Liver (tissue), 10 donors: ENCODE data around the gene MIB1. TPM values are rescaled to one million over a fixed set of nuclear protein-coding genes. Genes with fewer than 3 reads are reported as not detected.

Experiments used
- DNase-seq: peaks from one replicate; pipeline ENCODE4 v3.0.0-alpha.2; 2017; ENCODE audit warnings: low spot score
- H3K27ac ChIP-seq, 2 donors: one replicate each; pipeline ENCODE4 v1.7.0; 2013; ENCODE audit warnings: inconsistent platforms in 2 of 2, low read length in 2 of 2, control low read depth in 1 of 2, low read depth in 1 of 2, mild to moderate bottlenecking in 1 of 2
- H3K27me3 ChIP-seq, 4 donors: one replicate each; pipeline versions ENCODE4 v1.6.1 to v1.7.0; 2013; ENCODE audit warnings: low read length in 3 of 4, inconsistent platforms in 1 of 4, mild to moderate bottlenecking in 1 of 4, moderate library complexity in 1 of 4; ENCODE audit not compliant: control insufficient read depth in 4 of 4, insufficient read depth in 4 of 4
- H3K36me3 ChIP-seq, 4 donors: one replicate each; pipeline versions ENCODE4 v1.6.1 to v1.7.0; 2013; ENCODE audit warnings: low read length in 3 of 4, mild to moderate bottlenecking in 3 of 4, low read depth in 1 of 4, moderate library complexity in 1 of 4; ENCODE audit not compliant: control insufficient read depth in 4 of 4, insufficient read depth in 3 of 4
- H3K4me1 ChIP-seq, 4 donors: one replicate each; pipeline versions ENCODE4 v1.6.1 to v1.7.0; 2013; ENCODE audit warnings: low read length in 3 of 4, mild to moderate bottlenecking in 3 of 4, moderate library complexity in 1 of 4; ENCODE audit not compliant: control insufficient read depth in 4 of 4, insufficient read depth in 4 of 4
- H3K4me3 ChIP-seq, 3 donors: one replicate each; pipeline versions ENCODE4 v1.6.1 to v1.7.0; 2013; ENCODE audit warnings: low read length in 3 of 3, control low read depth in 1 of 3, low read depth in 1 of 3, mild to moderate bottlenecking in 1 of 3
- H3K9ac ChIP-seq, 2 donors: one replicate each; pipeline ENCODE4 v1.7.0; 2013; ENCODE audit warnings: low read length in 2 of 2, mild to moderate bottlenecking in 2 of 2, moderate library complexity in 2 of 2, control low read depth in 1 of 2, low read depth in 1 of 2
- H3K9me3 ChIP-seq, 4 donors: one replicate each; pipeline versions ENCODE4 v1.6.1 to v1.7.0; 2013; ENCODE audit warnings: low read length in 3 of 4; ENCODE audit not compliant: control insufficient read depth in 4 of 4
- HNF4A ChIP-seq, 2 donors: conservative IDR thresholded peaks; 2 replicates each; pipeline ENCODE4 v1.6.1; 2016; ENCODE audit warnings: antibody characterized with exemption in 2 of 2, mild to moderate bottlenecking in 2 of 2
- MAX ChIP-seq: IDR thresholded peaks from 2 replicates; pipeline ENCODE4 v1.6.1; 2016; ENCODE audit warnings: antibody characterized with exemption
- NR2F2 ChIP-seq: IDR thresholded peaks from 2 replicates; pipeline ENCODE4 v1.6.1; 2016; ENCODE audit warnings: antibody characterized with exemption
- RAD21 ChIP-seq, 2 donors: IDR thresholded peaks; 2 replicates each; pipeline ENCODE4 v1.6.1; 2016; ENCODE audit warnings: antibody characterized with exemption in 2 of 2, mild to moderate bottlenecking in 2 of 2
- RXRA ChIP-seq, 2 donors: IDR thresholded peaks; 2 replicates each; pipeline ENCODE4 v1.6.1; 2017 to 2018; ENCODE audit warnings: antibody characterized with exemption in 2 of 2, mild to moderate bottlenecking in 1 of 2
- SP1 ChIP-seq: IDR thresholded peaks from 2 replicates; pipeline ENCODE4 v1.6.1; 2018; ENCODE audit warnings: antibody characterized with exemption, mild to moderate bottlenecking
- TAF1 ChIP-seq: conservative IDR thresholded peaks from 2 replicates; pipeline ENCODE4 v1.6.1; 2016; ENCODE audit warnings: antibody characterized with exemption, mild to moderate bottlenecking
- YY1 ChIP-seq: IDR thresholded peaks from 2 replicates; pipeline ENCODE4 v1.6.1; 2016; ENCODE audit warnings: antibody characterized with exemption, mild to moderate bottlenecking
- ZBTB33 ChIP-seq: IDR thresholded peaks from 2 replicates; pipeline ENCODE4 v1.6.1; 2016; ENCODE audit warnings: antibody characterized with exemption
- WGBS: extraction: QIAGEN DNeasy Blood & Tissue Kit; methylation state at CpG from one replicate; pipeline ENCODE4 v1.1.7; 2013; 5-methylcytosine and 5-hydroxymethylcytosine counted together
- polyA plus RNA-seq, 2 donors: library from polyadenylated mRNA; stranded (reverse) in 1 of 2; unstranded in 1 of 2; fragments of 200-250 nt in 1 of 2; fragments of >200 nt in 1 of 2; fragmentation: Nextera tagmentation in 1 of 2; extraction: Ambion mirVana in 1 of 2; gene quantifications; one replicate each; pipeline versions ENCODE4 v1.2.1 to v1.2.3, GENCODE V29; 2013 to 2015
- small RNA-seq: library from RNA; depleted of rRNA; stranded (forward); fragments of <200 nt; gene quantifications from one replicate; pipeline ENCODE3, GENCODE V24; 2014
- total RNA-seq, 2 donors: library from RNA; depleted of rRNA; stranded (reverse); fragments of >200 nt; gene quantifications; one replicate each; pipeline ENCODE4 v1.2.3, GENCODE V29; 2014
- TF ChIP-seq, protein P1 (sequence below): fragments of 150-350 bp; IDR thresholded peaks from 2 replicates; pipeline ENCODE4 v1.5.1; 2017; ENCODE audit warnings: improper control_type of control experiment, low read depth, low read length; ENCODE audit not compliant: missing input control
- TF ChIP-seq, protein P2 (sequence below): IDR thresholded peaks from 2 replicates; pipeline ENCODE4 v1.6.1; 2016; ENCODE audit warnings: antibody characterized with exemption
- donor health status: healthy.
- donor health status: healthy.
- donor health status: healthy.
- donor health status: healthy.
- donor health status: healthy.

Gene MIB1
- total and polyA plus RNA-seq, 4 donors = 2.7 to 29.6 (median 14.9) TPM

GRCh38 chr18:21916594-21916993, 176.0 kb downstream of the MIB1 start:
- Histone ChIP-seq H3K27ac (no peak overlapping the region), H3K9me3 (no peaks in the 10 kb centered on the region), H3K9ac (no peak overlapping the region), H3K27me3 (no peaks in the 10 kb centered on the region), H3K4me1 (no peaks in the 10 kb centered on the region), H3K4me3 (no peak overlapping the region), H3K36me3 (no peaks in the 10 kb centered on the region)
- TF ChIP-seq HNF4A (conservative IDR thresholded peaks at IDR 0.05) = no peak
- no peak for TF ChIP-seq RXRA (IDR thresholded peaks at IDR 0.05)
- TF ChIP-seq RAD21 (IDR thresholded peaks at IDR 0.05) = no peak
- TF ChIP-seq ZBTB33 = no peak
- TF ChIP-seq, protein P1, sequence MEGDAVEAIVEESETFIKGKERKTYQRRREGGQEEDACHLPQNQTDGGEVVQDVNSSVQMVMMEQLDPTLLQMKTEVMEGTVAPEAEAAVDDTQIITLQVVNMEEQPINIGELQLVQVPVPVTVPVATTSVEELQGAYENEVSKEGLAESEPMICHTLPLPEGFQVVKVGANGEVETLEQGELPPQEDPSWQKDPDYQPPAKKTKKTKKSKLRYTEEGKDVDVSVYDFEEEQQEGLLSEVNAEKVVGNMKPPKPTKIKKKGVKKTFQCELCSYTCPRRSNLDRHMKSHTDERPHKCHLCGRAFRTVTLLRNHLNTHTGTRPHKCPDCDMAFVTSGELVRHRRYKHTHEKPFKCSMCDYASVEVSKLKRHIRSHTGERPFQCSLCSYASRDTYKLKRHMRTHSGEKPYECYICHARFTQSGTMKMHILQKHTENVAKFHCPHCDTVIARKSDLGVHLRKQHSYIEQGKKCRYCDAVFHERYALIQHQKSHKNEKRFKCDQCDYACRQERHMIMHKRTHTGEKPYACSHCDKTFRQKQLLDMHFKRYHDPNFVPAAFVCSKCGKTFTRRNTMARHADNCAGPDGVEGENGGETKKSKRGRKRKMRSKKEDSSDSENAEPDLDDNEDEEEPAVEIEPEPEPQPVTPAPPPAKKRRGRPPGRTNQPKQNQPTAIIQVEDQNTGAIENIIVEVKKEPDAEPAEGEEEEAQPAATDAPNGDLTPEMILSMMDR = no peak
- TF ChIP-seq SP1 = no peak
- TF ChIP-seq NR2F2 = no peak
- DNase-seq = no peak
- 85% methylated on average over 2 of the region's 2 CpGs for WGBS

DNA sequence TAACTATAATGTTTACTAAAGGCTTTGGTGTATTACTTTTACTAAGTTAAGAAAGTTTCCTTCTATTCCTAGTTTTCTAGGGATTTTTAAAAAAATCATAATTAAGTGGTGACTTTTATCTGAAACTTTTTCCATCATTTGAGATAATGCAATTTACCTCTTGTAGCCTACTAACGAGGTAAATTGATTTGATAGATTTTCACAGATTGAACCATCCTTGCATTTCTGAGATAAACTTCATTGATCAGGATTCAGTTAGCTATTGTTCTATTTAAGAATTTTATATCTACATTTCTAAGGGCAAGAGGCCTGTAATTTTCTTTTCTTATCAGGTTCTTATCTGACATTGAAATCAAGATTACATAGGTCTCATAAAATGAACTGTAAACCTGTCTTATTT, 178.1 kb downstream of the MIB1 start:
- Histone ChIP-seq H3K9me3 (no peaks in the 10 kb centered on the region), H3K4me1 (no peaks in the 10 kb centered on the region), H3K27me3 (no peaks in the 10 kb centered on the region), H3K27ac (no peak overlapping the region), H3K36me3 (no peaks in the 10 kb centered on the region), H3K9ac (no peak overlapping the region), H3K4me3 (no peak overlapping the region)
- TF ChIP-seq MAX = no peak
- no peak for TF ChIP-seq TAF1
- no peak for TF ChIP-seq RAD21 (IDR thresholded peaks at IDR 0.05)
- TF ChIP-seq HNF4A (conservative IDR thresholded peaks at IDR 0.05) = no peak
- TF ChIP-seq, protein P2, sequence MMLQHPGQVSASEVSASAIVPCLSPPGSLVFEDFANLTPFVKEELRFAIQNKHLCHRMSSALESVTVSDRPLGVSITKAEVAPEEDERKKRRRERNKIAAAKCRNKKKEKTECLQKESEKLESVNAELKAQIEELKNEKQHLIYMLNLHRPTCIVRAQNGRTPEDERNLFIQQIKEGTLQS = no peak
- TF ChIP-seq YY1 = no peak
- DNase-seq = no peak
- 87% methylated on average over 1 of the region's 1 CpG for WGBS

Small RNAs within 50 kb of the gene (small RNA-seq; reads per million reads assigned to genes)
- not detected for gene AC103987.3
- not detected for gene RF00019
- gene RF00045 = not detected
- not detected for gene RF01241
- not detected for gene RN7SL233P
- not detected for gene RNU6-1038P

Other genes with a start within 250 kb of the MIB1 start
- gene ESCO1, start 140.1 kb upstream of the MIB1 start, total RNA-seq = 10 to 100 TPM in 1 of 2 donors, 1 to 10 TPM in 1; 9.6 to 10.3 TPM
- 1 to 10 TPM; 3.7 to 5.6 TPM for gene ESCO1, start 140.1 kb upstream of the MIB1 start, polyA plus RNA-seq
- gene SNRPD1, start 128.5 kb upstream of the MIB1 start, total RNA-seq = 10 to 100 TPM in 1 of 2 donors, 1 to 10 TPM in 1; 3.3 to 10.7 TPM
- gene SNRPD1, start 128.5 kb upstream of the MIB1 start, polyA plus RNA-seq = 10 to 100 TPM in 1 of 2 donors, 1 to 10 TPM in 1; 5.6 to 44.8 TPM
- 10 to 100 TPM; 33.0 to 48.9 TPM for gene ABHD3, start 36.0 kb upstream of the MIB1 start, total RNA-seq
- gene ABHD3, start 36.0 kb upstream of the MIB1 start, polyA plus RNA-seq = 10 to 100 TPM; 20.0 to 33.5 TPM